HG03432 (cell line): Measurements from ENCODE around the gene PRDX5.
A peak's percentile ranks its signal among the peaks of the same experiment; 100 is the strongest.
"Not testable (repeated sequence)": the region's sequence is repeated elsewhere in the genome, so short reads cannot be mapped to it uniquely, and the experiment has no call there.

ENCODE experiments used
- ATAC-seq: cut with Tn5 transposase; IDR thresholded peaks from one replicate; pipeline ENCODE4 v1.9.1; 2021; ENCODE audit warnings: mild to moderate bottlenecking, moderate library complexity; ENCODE audit not compliant: unreplicated experiment

The PRDX5 gene

DNA sequence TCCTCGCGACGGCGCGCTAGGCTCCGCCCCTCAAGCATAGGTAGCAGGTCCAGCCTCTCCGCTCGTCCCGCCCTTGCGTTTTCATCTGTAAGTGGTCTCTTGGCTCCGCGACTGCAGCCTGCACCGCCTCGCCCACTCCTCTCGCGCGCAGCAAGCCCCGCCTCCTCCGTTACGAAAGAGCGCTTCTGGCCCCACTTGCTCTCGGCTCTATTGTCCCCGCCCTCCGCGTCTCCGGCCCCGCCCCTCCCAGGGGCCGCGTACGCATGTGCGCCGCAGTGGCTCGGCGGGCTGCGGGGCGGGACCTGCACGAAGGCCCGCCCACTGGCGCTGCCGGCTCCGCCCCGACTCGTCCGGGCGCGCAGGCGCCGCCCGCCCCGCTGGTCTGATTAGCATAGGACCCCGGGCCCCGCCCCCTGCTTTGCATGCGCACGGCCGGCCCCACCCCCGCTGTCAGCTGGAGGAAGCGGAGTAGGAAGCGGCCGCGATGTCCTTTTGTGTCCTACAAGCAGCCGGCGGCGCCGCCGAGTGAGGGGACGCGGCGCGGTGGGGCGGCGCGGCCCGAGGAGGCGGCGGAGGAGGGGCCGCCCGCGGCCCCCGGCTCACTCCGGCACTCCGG, 12.7 kb upstream of the PRDX5 start, which contains the start of gene ESRRA:
ESRRA (plus strand) TSS at position 450 of the 616 bp plus-strand sequence. CDS start 1,656 bp downstream, outside the sequence.
- peak; percentile 70 for ATAC-seq

DNA sequence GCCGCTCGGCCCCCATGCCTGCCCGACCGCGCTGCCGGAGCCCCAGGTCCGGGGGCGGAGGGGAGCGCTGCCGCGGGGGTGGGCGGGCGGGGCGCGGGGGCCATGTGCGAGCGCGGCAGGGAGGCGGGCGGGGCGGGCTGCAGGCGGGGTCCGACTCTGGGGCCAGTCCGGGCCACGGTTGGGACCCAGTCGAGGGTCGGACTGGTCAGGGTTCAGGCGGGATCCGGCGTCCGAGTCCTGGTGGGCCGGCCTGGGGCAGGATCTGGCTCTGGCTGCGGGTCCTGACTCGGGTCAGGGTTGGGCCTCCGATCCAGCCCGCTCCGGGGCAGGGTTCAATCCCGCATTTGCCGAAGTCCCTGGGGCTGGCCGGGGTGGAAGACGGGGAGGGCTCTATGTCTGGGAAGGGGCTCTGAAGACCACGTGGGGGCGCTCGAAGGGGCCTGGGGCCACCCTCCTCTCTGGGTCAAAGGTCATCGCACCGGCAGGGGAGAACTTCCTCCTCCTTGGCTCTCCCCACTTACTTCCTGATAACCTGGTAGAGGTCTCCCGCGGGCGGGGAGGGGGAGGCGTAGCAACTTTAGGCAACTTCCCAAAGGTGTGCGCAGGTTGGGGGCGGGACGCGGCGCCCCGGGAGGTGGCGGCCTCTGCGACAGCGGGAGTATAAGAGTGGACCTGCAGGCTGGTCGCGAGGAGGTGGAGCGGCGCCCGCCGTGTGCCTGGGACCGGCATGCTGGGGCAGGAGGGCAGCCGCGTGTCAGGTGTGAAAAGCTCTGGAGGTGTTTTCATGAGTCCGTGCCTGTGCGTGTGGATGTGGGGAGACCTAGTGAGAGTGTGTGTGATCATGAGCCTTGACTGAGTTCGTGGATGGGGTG, 12.0 kb upstream of the PRDX5 start:
- peak; percentile 24 for ATAC-seq

DNA sequence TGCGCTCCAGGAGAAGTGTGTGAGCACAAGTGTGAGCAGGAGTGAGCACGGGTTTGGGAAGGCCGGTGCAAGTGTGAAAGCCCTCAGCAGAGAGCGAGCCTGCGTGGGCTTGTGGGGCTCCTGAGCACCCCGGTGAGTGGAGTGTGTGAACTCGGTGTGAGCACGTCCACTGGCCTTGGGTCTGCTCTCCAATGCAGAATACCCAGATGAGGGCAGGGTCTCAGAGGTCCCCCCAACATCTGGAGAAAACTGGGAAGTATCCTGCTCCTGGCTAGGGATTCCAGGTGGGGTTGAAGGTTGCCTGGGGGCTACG, 11.4 kb upstream of the PRDX5 start:
- no peak for ATAC-seq

DNA sequence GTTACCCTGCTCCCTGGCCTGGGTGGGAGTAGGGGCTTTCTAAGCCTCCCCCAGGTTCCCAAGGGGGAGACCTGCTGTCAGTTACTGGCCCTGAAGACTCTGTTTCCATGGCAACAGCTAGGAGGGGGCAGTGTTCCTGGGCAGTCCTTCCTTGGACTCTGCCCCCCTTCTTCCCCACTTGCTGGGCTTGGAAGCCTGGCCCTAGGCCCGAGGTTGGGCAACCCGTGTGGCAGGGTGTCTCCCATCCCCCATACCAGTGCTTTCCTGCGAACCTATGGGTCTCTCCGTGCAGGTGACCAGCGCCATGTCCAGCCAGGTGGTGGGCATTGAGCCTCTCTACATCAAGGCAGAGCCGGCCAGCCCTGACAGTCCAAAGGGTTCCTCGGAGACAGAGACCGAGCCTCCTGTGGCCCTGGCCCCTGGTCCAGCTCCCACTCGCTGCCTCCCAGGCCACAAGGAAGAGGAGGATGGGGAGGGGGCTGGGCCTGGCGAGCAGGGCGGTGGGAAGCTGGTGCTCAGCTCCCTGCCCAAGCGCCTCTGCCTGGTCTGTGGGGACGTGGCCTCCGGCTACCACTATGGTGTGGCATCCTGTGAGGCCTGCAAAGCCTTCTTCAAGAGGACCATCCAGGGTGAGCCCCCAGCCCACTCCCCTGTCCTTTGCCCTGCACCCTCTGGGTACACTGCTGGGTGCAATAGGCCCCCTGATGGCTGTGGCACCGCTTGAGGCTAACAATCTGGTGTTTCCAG, 10.9 kb upstream of the PRDX5 start:
- no peak for ATAC-seq

DNA sequence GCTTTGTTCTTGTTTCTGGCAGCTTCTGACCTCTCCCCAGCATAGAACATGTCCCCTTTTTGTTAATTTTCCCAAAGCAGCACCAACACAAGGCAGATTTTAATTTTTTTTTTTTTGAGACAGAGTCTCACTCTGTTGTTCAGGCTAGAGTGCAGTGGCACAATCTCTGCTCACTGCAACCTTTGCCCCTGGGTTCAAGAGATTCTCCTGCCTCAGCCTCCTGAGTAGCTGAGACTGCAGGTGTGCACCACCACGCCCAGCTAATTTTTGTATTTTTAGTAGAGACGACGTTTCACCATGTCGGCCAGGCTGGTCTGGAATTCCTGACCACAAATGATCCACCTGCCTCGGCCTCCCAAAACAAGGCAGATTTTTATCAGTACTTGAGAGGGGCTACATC, 10.1 kb upstream of the PRDX5 start:
- ATAC-seq, result not testable (repeated sequence)

DNA sequence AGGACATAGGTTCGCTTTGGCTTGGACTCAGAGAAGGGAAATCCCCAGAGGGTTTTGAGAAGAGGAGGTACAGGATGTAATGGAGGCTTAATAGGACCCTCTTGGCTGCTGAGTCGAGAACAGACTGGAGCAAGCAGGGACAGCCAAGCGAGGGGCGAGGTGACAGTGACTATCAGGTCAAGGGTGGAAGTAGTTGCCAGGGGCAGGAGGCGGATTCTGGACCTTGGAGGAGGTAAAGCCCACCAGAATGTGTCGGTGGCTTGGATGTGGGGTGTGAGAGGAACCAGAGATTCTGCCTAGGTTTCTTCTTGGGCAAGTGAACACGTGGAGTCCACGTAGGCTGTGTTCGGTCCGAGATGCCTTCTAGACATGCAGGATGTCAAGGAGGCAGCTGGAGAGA, 5.0 kb upstream of the PRDX5 start:
- ATAC-seq, result no peak

DNA sequence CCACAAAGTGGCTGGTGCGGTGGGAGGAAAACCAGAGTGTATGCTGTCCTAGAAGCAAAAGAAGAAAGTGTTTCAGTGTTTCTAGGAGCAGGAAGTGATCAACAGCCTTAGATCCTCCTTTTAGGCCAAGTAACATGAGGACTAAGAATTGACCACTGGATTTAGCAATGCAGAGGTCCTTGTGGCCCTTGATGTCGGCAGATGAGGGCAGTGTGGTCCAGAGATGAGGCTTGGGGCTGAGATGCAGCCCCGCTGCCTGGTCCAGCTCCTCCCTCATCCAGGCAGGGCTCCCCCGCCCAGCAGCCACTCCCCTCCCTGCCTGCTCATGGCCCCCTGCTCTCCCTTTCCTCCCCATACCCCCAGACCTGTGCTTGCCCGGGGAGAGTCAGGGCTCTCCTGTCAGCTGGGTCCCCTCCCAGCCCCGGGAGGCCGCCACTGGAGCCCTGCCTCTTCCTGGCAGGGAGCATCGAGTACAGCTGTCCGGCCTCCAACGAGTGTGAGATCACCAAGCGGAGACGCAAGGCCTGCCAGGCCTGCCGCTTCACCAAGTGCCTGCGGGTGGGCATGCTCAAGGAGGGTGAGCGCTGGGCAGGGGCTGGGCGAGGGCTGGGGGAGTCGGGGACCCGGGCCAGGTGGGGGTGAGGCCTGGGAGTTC, 4.3 kb upstream of the PRDX5 start:
- ATAC-seq, result no peak

DNA sequence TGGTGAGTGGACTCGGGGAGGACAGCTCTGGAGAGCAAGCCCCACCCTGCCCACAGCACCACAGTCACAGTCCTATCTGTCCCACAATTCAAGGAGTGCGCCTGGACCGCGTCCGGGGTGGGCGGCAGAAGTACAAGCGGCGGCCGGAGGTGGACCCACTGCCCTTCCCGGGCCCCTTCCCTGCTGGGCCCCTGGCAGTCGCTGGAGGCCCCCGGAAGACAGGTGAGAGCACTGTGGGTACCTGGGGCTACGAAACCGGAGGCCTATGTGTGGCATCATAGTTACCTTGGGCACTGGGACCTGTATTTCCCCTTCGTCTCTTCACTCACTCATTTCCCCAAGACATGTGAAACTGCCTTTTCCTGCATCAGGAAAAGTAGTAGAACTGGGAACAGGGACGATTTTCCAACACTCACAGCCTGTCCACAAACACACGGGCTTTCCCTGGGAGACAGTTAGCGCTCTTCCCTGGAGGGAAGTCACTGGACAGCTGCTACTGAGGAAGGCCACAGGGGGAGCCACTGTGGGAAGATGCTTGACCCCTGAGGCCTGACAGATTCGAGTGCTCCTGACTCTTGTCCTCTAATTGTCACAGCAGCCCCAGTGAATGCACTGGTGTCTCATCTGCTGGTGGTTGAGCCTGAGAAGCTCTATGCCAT, 3.6 kb upstream of the PRDX5 start:
- ATAC-seq, result no peak

DNA sequence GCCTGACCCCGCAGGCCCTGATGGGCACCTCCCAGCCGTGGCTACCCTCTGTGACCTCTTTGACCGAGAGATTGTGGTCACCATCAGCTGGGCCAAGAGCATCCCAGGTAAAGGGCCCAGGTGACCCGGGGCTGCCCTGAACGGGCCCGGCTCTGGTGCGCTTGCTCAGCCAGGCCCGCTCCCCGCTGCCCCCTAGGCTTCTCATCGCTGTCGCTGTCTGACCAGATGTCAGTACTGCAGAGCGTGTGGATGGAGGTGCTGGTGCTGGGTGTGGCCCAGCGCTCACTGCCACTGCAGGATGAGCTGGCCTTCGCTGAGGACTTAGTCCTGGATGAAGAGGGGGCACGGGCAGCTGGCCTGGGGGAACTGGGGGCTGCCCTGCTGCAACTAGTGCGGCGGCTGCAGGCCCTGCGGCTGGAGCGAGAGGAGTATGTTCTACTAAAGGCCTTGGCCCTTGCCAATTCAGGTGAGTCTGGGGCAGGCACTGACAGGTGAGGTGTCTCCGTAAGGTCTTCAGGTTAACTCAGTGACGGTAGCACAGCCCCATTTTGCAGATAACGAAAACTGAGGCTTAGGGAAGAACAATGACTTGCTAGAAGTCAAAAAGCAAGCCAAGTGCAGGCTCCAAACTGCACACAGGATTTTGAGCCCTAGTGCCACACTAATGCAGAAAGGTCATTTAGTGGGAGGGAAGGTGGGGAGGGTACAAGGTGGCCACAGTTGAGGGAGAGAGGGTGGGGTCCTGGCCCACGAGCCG, 2.9 kb upstream of the PRDX5 start:
- ATAC-seq, result no peak

DNA sequence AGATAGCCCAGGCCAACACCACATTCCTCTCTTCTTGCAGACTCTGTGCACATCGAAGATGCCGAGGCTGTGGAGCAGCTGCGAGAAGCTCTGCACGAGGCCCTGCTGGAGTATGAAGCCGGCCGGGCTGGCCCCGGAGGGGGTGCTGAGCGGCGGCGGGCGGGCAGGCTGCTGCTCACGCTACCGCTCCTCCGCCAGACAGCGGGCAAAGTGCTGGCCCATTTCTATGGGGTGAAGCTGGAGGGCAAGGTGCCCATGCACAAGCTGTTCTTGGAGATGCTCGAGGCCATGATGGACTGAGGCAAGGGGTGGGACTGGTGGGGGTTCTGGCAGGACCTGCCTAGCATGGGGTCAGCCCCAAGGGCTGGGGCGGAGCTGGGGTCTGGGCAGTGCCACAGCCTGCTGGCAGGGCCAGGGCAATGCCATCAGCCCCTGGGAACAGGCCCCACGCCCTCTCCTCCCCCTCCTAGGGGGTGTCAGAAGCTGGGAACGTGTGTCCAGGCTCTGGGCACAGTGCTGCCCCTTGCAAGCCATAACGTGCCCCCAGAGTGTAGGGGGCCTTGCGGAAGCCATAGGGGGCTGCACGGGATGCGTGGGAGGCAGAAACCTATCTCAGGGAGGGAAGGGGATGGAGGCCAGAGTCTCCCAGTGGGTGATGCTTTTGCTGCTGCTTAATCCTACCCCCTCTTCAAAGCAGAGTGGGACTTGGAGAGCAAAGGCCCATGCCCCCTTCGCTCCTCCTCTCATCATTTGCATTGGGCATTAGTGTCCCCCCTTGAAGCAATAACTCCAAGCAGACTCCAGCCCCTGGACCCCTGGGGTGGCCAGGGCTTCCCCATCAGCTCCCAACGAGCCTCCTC, 2.0 kb upstream of the PRDX5 start:
- ATAC-seq, result not testable (repeated sequence)

DNA sequence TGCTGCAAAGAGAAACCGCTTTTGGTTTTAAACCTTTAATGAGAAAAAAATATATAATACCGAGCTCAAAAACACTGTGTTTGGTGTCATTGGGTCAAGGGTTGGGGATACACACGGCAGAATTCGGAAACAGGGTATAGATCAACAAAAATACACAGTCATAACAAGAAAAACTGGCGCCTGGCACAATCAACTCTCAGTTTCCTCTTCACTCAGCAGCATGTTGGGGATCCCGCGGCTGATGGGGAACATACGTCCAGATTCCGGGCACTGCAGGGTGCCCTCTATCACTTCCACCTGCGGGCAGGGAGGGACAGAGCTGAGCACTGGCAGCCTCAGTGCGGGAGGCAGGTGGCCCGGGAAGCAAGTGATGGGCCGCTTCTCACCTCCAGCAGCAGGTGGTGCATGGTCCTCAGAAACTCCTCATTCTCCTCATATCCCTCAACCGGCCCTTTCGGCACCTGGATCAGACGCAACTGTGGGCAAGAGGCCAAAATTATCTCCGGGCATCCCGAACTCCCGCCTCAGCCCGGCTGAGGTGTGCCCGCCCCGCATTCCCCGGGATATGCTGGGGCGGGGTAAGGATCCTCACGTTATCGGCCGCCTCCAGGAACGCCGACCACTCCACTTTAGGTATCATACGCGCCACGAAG, 1.1 kb upstream of the PRDX5 start:
- peak; percentile 5 for ATAC-seq

DNA sequence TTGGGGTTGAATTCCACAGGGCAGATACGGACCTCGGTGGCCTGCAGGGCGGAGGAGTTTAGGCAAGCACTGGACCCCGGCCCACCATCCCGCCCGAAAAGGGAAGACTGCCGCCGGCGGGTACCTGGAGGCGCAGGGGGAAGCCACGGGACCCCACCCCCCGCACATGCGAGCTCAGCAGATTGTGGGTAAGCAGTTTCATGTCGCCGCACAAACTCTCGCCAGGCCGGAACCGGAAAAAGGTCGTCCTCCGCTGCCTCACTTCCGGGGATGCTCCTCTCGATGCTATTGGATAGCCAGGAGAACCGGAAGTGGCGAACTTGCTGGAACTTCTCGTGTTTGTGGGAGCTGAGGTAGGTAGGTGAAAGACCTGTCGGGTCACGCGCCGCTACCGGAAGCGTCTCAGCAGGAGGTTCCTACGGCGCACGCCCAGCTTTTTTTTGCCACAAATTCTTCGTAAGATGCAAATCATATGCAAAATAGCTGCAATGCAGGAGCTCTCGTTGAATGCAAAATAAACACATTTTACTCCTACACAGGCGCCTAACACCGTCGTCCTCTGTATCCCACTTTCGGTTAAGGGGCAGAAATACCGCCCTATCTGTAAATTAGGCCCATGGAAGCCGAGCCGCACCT, 478 bp upstream of the PRDX5 start, which contains the start of gene TRMT112:
TRMT112 (minus strand) TSS at position 235 of the 636 bp plus-strand sequence; CDS start at position 202, 33 bp downstream.
- ATAC-seq, result peak; percentile 52

DNA sequence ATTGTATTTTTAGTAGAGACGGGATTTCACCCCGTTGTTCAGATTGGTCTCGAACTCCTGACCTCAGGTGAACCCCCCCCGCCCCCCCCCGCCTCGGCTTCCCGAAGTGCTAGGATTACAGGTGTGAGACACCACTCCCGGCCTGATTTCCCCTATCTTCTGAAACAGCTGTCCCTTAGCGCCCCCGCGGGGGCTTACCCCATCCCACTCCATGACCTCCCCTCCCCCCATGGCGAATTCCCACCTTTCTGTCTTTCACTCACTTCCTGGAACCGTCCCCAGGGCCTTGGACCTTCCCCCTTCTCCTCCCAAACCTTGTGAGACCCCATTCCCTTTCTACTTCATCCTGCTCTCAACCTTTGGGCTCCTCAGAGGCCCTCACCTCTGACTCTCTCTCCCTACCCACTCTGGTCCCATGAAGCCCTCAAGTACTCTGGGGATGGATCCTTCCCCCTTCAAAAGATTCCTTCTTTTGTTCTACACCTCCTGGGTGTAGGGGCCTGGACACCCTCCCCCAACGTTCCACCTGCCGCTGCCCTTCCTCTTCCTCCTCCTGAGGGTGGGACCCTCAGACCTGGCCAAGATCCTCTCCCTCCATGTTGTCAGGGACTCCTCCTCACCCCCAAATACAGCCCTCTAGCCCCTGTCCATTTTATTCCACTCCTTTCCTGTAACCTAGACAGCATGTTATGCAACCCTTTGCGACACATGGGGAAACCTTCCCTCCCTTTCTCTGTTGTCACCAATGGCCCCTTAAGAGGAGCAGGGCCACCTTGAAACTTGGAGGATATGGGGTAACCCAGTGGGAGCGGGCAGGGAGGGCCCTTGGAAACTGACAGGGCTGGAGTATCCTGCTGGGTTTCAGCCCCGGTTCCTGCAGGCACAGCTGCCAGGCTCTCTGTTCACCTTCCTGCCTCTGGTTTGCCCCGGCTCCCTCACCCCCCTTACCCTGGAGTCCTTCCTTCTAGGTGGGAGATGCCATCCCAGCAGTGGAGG, 1.1 kb downstream of the PRDX5 start:
- no peak for ATAC-seq

DNA sequence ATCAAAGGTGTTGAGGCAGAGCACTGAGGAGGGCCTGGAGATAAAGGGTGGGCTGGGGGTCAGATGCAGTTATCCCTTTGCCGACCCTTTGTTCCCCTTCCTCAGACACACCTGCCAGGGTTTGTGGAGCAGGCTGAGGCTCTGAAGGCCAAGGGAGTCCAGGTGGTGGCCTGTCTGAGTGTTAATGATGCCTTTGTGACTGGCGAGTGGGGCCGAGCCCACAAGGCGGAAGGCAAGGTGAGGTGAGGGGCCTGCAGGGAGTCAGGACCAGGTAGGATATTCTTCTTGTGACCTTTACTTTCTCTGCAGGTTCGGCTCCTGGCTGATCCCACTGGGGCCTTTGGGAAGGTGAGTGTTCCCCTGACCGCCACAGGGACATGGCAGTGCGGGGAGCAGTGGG, 2.6 kb downstream of the PRDX5 start:
- no peak for ATAC-seq

DNA sequence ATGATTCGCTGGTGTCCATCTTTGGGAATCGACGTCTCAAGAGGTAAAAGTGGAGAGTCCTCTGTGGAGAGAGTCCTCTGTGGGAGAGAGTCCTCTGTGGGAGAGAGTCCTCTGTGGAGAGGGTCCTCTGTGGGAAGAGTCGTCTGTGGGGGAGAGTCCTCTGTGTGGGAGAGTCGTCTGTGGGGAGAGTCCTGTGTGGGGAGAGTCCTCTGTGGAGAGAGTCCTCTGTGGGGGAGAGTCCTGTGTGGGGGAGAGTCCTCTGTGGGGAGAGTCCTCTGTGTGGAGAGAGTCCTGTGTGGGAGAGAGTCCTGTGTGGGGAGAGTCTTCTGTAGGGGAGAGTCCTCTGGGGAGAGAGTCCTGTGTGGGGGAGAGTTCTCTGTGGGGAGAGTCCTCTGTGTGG, 3.1 kb downstream of the PRDX5 start:
- no peak for ATAC-seq

DNA sequence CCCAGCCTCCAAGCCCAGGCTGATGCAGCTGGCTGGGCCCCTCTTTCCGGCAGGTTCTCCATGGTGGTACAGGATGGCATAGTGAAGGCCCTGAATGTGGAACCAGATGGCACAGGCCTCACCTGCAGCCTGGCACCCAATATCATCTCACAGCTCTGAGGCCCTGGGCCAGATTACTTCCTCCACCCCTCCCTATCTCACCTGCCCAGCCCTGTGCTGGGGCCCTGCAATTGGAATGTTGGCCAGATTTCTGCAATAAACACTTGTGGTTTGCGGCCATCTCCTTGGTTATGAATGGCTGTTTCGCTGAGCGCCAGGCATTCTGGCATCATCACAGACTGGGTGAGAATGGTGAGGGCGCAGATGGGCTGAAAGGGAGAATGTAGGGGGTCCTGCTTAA, 3.6 kb downstream of the PRDX5 start:
- no peak for ATAC-seq

DNA sequence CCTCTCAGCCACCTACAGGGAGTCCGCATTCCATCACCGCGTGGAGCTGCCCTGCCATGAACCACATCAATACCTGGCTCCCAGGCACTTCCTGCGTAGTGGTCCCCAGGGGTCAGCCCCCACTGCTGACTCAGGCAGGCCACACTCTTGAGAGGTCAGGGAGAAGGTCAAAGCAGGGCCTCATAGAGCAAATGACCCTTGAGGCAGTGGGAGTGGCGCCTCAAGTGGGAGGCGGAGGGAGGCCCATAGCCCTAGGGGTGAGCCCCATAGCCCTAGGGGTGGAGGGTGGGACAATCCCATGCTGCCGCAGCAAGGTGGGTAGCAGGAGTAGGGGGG, 5.0 kb downstream of the PRDX5 start:
- ATAC-seq, result no peak
